HCT116 (cell line): ENCODE measurements around the gene ITPR1.

Experiments used
- CEBPB ChIP-seq: IDR thresholded peaks from 2 replicates; pipeline ENCODE4 v1.6.1; 2012; ENCODE audit warnings: low read depth
- POLR2A ChIP-seq: IDR thresholded peaks from 2 replicates; pipeline ENCODE4 v1.7.0; 2011; ENCODE audit warnings: borderline replicate concordance; ENCODE audit not compliant: insufficient read depth, insufficient read length; ENCODE audit errors: extremely low read depth
- POLR2AphosphoS5 ChIP-seq: IDR thresholded peaks from 2 replicates; pipeline ENCODE4 v1.6.1; 2011; ENCODE audit warnings: mild to moderate bottlenecking, low read depth, low read length, moderate library complexity
- REST ChIP-seq: IDR thresholded peaks from 2 replicates; pipeline ENCODE4 v1.6.1; 2012; ENCODE audit warnings: low read depth
- SIN3A ChIP-seq: IDR thresholded peaks from 2 replicates; pipeline ENCODE4 v1.6.1; 2012; ENCODE audit warnings: low read depth
- SP1 ChIP-seq: IDR thresholded peaks from 2 replicates; pipeline ENCODE4 v1.6.1; 2012; ENCODE audit warnings: low read depth
- SRF ChIP-seq: IDR thresholded peaks from 2 replicates; pipeline ENCODE4 v1.6.1; 2012; ENCODE audit warnings: low read depth
- TCF7L2 ChIP-seq: IDR thresholded peaks from 2 replicates; pipeline ENCODE4 v1.7.0; 2011; ENCODE audit warnings: borderline replicate concordance, inconsistent platforms; ENCODE audit not compliant: insufficient read depth, insufficient read length; ENCODE audit errors: extremely low read depth
- ZNF274 ChIP-seq: fragments of 200-500 bp; sonication (Bioruptor generic); IDR thresholded peaks from 2 replicates; pipeline ENCODE4 v1.6.1; 2014; ENCODE audit warnings: mild to moderate bottlenecking, low read depth, low read length, inconsistent platforms
- TF ChIP-seq, protein P1 (sequence below), 3 experiments: fragments of 200-600 bp in 1 of 3; sonication (generic) in 1 of 3; IDR thresholded peaks in 2 of 3; conservative IDR thresholded peaks in 1 of 3; 2 replicates each; pipeline ENCODE4 v1.5.1; 2012 to 2017; ENCODE audit warnings: low read depth in 2 of 3, low read length in 2 of 3, antibody characterized with exemption in 1 of 3, borderline replicate concordance in 1 of 3, control low read depth in 1 of 3, mild to moderate bottlenecking in 1 of 3, mixed read lengths in 1 of 3, mixed run types in 1 of 3, moderate library complexity in 1 of 3; ENCODE audit not compliant: insufficient read depth in 1 of 3
- TF ChIP-seq, protein P2 (sequence below): IDR thresholded peaks from 2 replicates; pipeline ENCODE4 v1.6.1; 2012
- TF ChIP-seq, protein P3 (sequence below): IDR thresholded peaks from 2 replicates; pipeline ENCODE4 v1.6.1; 2012

DNA sequence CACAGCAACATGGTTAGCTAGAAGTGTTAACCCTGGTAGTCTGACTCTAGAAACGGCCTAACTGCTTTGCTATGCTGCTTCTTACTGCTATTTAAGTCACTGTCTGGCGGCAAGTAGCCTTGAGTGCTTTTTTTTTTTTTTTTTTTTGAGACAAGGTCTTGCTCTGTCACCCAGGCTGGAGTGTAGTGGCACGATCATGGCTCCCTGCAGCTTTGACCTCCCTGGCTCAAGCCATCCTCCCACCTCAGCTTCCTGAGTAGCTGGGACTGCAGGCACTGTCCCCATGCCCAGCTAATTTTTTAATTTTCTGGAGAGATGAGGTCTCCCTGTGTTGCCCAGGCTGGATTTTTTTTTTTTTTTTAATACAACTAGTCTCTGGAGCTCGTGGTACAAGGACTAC lies 93.2 kb downstream of the ITPR1 start:
- TF ChIP-seq, protein P1, sequence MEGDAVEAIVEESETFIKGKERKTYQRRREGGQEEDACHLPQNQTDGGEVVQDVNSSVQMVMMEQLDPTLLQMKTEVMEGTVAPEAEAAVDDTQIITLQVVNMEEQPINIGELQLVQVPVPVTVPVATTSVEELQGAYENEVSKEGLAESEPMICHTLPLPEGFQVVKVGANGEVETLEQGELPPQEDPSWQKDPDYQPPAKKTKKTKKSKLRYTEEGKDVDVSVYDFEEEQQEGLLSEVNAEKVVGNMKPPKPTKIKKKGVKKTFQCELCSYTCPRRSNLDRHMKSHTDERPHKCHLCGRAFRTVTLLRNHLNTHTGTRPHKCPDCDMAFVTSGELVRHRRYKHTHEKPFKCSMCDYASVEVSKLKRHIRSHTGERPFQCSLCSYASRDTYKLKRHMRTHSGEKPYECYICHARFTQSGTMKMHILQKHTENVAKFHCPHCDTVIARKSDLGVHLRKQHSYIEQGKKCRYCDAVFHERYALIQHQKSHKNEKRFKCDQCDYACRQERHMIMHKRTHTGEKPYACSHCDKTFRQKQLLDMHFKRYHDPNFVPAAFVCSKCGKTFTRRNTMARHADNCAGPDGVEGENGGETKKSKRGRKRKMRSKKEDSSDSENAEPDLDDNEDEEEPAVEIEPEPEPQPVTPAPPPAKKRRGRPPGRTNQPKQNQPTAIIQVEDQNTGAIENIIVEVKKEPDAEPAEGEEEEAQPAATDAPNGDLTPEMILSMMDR (IDR thresholded peaks at IDR 0.05 in 2 of 3, conservative IDR thresholded peaks at IDR 0.05 in 1 of 3; ENCODE audit: borderline replicate concordance in 1 of 3, insufficient read depth in 1 of 3, low read depth in 2 of 3, low read length in 2 of 3) = no peak
- TF ChIP-seq TCF7L2 (no peak), SP1 (no peak), SRF (no peak), POLR2A (no peak), CEBPB (no peak), POLR2AphosphoS5 (no peak), ZNF274 (no peak), REST (no peak), SIN3A (no peak)
- TF ChIP-seq, protein P2, sequence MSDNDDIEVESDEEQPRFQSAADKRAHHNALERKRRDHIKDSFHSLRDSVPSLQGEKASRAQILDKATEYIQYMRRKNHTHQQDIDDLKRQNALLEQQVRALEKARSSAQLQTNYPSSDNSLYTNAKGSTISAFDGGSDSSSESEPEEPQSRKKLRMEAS = no peak
- TF ChIP-seq, protein P3, sequence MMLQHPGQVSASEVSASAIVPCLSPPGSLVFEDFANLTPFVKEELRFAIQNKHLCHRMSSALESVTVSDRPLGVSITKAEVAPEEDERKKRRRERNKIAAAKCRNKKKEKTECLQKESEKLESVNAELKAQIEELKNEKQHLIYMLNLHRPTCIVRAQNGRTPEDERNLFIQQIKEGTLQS = no peak
